Panc1 (cell line): ENCODE results near the gene HINFP. TPM values are rescaled to one million over a fixed set of nuclear protein-coding genes. Genes with fewer than 3 reads are reported as not detected.

Experiments
- ATAC-seq: fragments of 200-7000 bp; cut with Tn5 transposase; 2 replicates; pipeline ENCODE4 v1.9.1; 2020; ENCODE audit warnings: mild to moderate bottlenecking, moderate library complexity
- BruUV-seq: library from RNA; stranded (reverse); fragments of 400-500 nt; replicated peaks from 2 replicates; lab custom pipeline; 2021; lab: Mats Ljungman, UMichigan
- CTCF ChIA-PET: fragments of 300-600 bp; sonication (Branson Sonifier 250); formaldehyde crosslinking; loops from one replicate; lab custom pipeline; 2022; ENCODE audit warnings: antibody characterized with exemption; lab: Charles Lee
- POLR2A ChIA-PET: fragments of 300-600 bp; sonication (Branson Sonifier 250); formaldehyde crosslinking; loops from one replicate; lab custom pipeline; 2022; ENCODE audit warnings: antibody characterized with exemption; lab: Charles Lee
- DNase-seq: peaks from one replicate; pipeline ENCODE4 v3.0.0-alpha.2; 2010; ENCODE audit warnings: low read depth, low spot score
- H3K27ac ChIP-seq: 2 replicates; pipeline ENCODE4 v1.5.1; 2011; ENCODE audit warnings: mild to moderate bottlenecking, low read length, inconsistent platforms
- H3K27me3 ChIP-seq: fragments of 200-500 bp; sonication (Bioruptor generic); 2 replicates; pipeline ENCODE4 v1.6.0; 2014; ENCODE audit warnings: low read length, inconsistent platforms; ENCODE audit not compliant: control insufficient read depth, insufficient read depth
- H3K36me3 ChIP-seq: fragments of 200-500 bp; sonication (Bioruptor generic); 2 replicates; pipeline ENCODE4 v1.5.1; 2014; ENCODE audit warnings: inconsistent platforms, mild to moderate bottlenecking, low read length, moderate library complexity; ENCODE audit not compliant: control insufficient read depth, insufficient read depth
- H3K4me1 ChIP-seq: 2 replicates; pipeline ENCODE4 v1.5.1; 2011; ENCODE audit warnings: inconsistent platforms, mild to moderate bottlenecking, low read length, moderate library complexity; ENCODE audit not compliant: control insufficient read depth, insufficient read depth
- H3K4me3 ChIP-seq, 2 experiments: 2 replicates each; pipeline ENCODE4 v1.5.1; 2011 to 2012; ENCODE audit warnings: low read depth in 2 of 2, low read length in 2 of 2, mild to moderate bottlenecking in 2 of 2, inconsistent platforms in 1 of 2, moderate library complexity in 1 of 2
- H3K9me3 ChIP-seq: fragments of 200-500 bp; sonication (Bioruptor generic); 2 replicates; pipeline ENCODE4 v1.5.1; 2014; ENCODE audit warnings: low read depth, mild to moderate bottlenecking, inconsistent platforms, low read length, moderate library complexity; ENCODE audit not compliant: control insufficient read depth, insufficient read depth
- POLR2AphosphoS5 ChIP-seq: IDR thresholded peaks from 2 replicates; pipeline ENCODE4 v1.6.1; 2012; ENCODE audit warnings: mild to moderate bottlenecking, low read depth, low read length, moderate library complexity
- SIN3A ChIP-seq: IDR thresholded peaks from 2 replicates; pipeline ENCODE4 v1.6.1; 2012; ENCODE audit warnings: low read depth, mild to moderate bottlenecking, low read length, moderate library complexity, borderline replicate concordance; ENCODE audit not compliant: insufficient read depth
- TCF7L2 ChIP-seq: IDR thresholded peaks from 2 replicates; pipeline ENCODE4 v1.6.1; 2011; ENCODE audit warnings: mild to moderate bottlenecking, low read depth, low read length, inconsistent platforms
- in situ Hi-C: cut with HindIII; loops from 2 replicates; pipeline ENCODE4 v1.10.0; 2016; ENCODE audit warnings: low sequenced_read_pairs, low pct_unique_long_range_greater_than_20kb
- intact Hi-C: fragments of 100-400 bp; cut with micrococcal nuclease; formaldehyde crosslinking; loops from one replicate; pipeline ENCODE4 v1.10.0; 2022; ENCODE audit not compliant: unreplicated experiment
- total RNA-seq: library from RNA; stranded (reverse); gene quantifications from one replicate; pipeline ENCODE4 v1.2.1, GENCODE V29; 2021; ENCODE audit not compliant: unreplicated experiment
- TF ChIP-seq, protein P1 (sequence below), 2 experiments: IDR thresholded peaks; 2 replicates each; pipeline ENCODE4 v1.6.1; 2011 to 2012; ENCODE audit warnings: low read depth in 2 of 2, control low read depth in 1 of 2, low read length in 1 of 2, mild to moderate bottlenecking in 1 of 2, moderate library complexity in 1 of 2; ENCODE audit not compliant: insufficient read depth in 1 of 2
- TF ChIP-seq, protein P2 (sequence below): fragments of 450-650 bp; IDR thresholded peaks from 2 replicates; pipeline ENCODE4 v1.5.1; 2017; ENCODE audit warnings: mild to moderate bottlenecking

HINFP gene
- total RNA-seq, 1 experiment from 2014 or later: 52.7 TPM

DNA sequence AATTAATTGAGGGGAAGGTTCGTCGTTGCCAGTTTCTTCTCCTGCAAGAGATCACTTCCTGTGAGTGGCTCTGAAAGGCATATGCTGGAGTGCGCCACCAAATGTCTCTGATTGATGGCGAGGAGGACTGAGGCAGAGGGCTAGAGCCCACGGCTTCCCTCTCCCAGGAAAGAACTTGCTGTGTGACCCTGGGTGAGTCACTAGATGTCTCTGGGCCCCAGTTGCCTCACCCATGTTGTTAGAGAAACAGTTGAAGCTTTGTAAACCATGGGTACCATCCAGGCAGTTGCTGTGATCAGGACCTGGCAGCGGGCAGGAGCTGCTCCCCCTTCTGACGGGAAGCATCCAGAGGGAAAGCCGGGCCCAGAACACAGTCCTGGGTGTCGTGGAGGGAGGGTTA, 30.7 kb downstream of the HINFP start:
- ChIA-PET POLR2A (no interaction called here), CTCF (interaction anchor here (1.1 kb wide), 2 partner anchors 17 to 18 kb away, joined by 3 read pairs; no protein-coding TSS in a partner anchor)
- H3K4me1 ChIP-seq: peaks cover 5% of the 10 kb centered on the region; the same call in 1 of the 2 replicates
- intact Hi-C loops: no loop called here
- no peaks in the 10 kb centered on the region for H3K9me3 ChIP-seq
- TF ChIP-seq TCF7L2: no peak
- no peak for TF ChIP-seq SIN3A
- TF ChIP-seq, protein P1, sequence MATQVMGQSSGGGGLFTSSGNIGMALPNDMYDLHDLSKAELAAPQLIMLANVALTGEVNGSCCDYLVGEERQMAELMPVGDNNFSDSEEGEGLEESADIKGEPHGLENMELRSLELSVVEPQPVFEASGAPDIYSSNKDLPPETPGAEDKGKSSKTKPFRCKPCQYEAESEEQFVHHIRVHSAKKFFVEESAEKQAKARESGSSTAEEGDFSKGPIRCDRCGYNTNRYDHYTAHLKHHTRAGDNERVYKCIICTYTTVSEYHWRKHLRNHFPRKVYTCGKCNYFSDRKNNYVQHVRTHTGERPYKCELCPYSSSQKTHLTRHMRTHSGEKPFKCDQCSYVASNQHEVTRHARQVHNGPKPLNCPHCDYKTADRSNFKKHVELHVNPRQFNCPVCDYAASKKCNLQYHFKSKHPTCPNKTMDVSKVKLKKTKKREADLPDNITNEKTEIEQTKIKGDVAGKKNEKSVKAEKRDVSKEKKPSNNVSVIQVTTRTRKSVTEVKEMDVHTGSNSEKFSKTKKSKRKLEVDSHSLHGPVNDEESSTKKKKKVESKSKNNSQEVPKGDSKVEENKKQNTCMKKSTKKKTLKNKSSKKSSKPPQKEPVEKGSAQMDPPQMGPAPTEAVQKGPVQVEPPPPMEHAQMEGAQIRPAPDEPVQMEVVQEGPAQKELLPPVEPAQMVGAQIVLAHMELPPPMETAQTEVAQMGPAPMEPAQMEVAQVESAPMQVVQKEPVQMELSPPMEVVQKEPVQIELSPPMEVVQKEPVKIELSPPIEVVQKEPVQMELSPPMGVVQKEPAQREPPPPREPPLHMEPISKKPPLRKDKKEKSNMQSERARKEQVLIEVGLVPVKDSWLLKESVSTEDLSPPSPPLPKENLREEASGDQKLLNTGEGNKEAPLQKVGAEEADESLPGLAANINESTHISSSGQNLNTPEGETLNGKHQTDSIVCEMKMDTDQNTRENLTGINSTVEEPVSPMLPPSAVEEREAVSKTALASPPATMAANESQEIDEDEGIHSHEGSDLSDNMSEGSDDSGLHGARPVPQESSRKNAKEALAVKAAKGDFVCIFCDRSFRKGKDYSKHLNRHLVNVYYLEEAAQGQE (IDR thresholded peaks at IDR 0.05; ENCODE audit: insufficient read depth in 1 of 2, low read depth in 2 of 2, low read length in 1 of 2): no peak
- TF ChIP-seq POLR2AphosphoS5: no peak
- TF ChIP-seq, protein P2, sequence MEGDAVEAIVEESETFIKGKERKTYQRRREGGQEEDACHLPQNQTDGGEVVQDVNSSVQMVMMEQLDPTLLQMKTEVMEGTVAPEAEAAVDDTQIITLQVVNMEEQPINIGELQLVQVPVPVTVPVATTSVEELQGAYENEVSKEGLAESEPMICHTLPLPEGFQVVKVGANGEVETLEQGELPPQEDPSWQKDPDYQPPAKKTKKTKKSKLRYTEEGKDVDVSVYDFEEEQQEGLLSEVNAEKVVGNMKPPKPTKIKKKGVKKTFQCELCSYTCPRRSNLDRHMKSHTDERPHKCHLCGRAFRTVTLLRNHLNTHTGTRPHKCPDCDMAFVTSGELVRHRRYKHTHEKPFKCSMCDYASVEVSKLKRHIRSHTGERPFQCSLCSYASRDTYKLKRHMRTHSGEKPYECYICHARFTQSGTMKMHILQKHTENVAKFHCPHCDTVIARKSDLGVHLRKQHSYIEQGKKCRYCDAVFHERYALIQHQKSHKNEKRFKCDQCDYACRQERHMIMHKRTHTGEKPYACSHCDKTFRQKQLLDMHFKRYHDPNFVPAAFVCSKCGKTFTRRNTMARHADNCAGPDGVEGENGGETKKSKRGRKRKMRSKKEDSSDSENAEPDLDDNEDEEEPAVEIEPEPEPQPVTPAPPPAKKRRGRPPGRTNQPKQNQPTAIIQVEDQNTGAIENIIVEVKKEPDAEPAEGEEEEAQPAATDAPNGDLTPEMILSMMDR: no peak; the same call in 1 of the 2 replicates
- no peak overlapping the region for H3K27ac ChIP-seq
- no peaks in the 10 kb centered on the region for H3K27me3 ChIP-seq
- H3K4me3 ChIP-seq: no peak overlapping the region
- DNase-seq: no peak
- in situ Hi-C loops: no loop called here
- BruUV-seq: no TSS peak
- ATAC-seq: no peak
- no peaks in the 10 kb centered on the region for H3K36me3 ChIP-seq

DNA sequence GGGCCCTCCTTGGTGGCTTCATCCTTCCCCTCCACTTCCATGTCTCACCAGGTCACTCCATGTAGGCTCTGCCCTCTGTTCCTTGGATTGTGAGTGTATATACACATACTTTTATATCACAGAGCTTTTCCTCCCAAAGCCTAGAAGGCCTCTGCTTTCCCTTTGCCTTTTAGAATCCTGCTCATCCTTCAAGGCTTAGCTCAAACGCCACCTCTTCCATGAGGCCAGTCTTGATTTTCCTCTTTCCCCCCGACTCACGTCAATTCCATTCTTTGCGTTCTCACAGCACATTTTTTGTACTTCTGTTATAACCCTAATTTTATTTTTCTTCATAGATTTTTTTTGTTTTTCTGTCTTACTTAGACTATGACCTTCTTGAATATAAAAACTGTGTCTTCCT, 31.2 kb downstream of the HINFP start:
- TF ChIP-seq TCF7L2: no peak
- TF ChIP-seq, protein P1 (IDR thresholded peaks at IDR 0.05; ENCODE audit: insufficient read depth in 1 of 2, low read depth in 2 of 2, low read length in 1 of 2): no peak
- no peak for TF ChIP-seq POLR2AphosphoS5
- no peak for TF ChIP-seq SIN3A
- TF ChIP-seq, protein P2: no peak
- Histone ChIP-seq H3K27me3 (no peaks in the 10 kb centered on the region), H3K9me3 (no peaks in the 10 kb centered on the region), H3K36me3 (no peaks in the 10 kb centered on the region), H3K4me1 (peaks cover 5% of the 10 kb centered on the region; the same call in 1 of the 2 replicates), H3K27ac (no peak overlapping the region), H3K4me3 (no peak overlapping the region)
- DNase-seq: no peak
- CTCF ChIA-PET: interaction anchor here (1.1 to 1.6 kb wide), 3 partner anchors 17 to 50 kb away, joined by 3 to 4 read pairs (median 3); partner anchors contain the start of gene DPAGT1
- no peak for ATAC-seq
- POLR2A ChIA-PET: no interaction called here
- intact Hi-C loops: no loop called here
- in situ Hi-C loops: no loop called here
- no TSS peak for BruUV-seq
